ENCODE data around the gene PGM2L1. TPM values are rescaled to one million over a fixed set of nuclear protein-coding genes. Genes with fewer than 3 reads are reported as not detected.

Gene PGM2L1
- total RNA-seq, 2 donors from 2014 or later, result 12.0 to 16.1 TPM

DNA sequence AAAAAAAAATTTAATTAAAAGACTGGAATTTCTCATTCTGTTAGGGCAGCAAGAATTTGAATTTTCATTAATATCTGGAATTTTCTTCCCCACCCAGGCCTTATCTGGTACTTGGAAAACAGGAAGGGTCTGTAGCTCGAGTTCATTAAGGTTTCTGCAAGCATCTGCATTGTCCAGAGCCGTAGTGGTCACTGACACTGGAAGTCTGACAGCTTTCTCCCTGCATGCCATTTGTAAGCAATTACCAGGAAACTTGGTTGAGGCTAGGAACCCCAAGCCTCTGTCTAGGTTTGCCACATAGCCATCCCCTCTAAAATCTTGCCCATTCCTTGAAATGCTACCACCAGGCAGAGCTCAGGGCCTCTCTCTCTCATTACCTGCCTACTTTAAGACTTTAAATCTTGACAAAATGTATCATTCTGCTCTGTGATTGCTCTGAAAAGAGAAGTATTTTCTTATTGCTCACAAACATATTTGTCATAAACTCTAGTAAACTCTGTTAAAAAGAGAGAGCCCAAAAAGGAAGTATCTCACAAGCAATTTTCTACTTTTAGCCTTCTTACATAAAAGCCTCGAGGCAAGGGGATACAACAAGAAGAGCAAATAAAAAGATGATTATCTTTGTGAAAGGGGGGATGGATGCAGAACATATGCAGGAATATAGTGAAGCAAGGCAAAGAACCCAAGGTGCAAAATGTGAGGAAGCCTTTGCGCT is 5.5 kb upstream of the PGM2L1 start:
- Histone ChIP-seq H3K9ac (ENCODE audit: extremely low read depth, low read length, poor library complexity, severe bottlenecking) (no peak overlapping the region), H3K9me3 (ENCODE audit: control insufficient read depth, low read length) (no peaks in the 10 kb centered on the region), H3K4me3 (ENCODE audit: low read length) (no peak overlapping the region), H3K4me1 (ENCODE audit: control insufficient read depth, insufficient read depth, low read length) (no peaks in the 10 kb centered on the region), H3K36me3 (ENCODE audit: control insufficient read depth, insufficient read depth, low read length) (no peaks in the 10 kb centered on the region), H3K27ac (ENCODE audit: low read depth, low read length) (no peak overlapping the region), H3K27me3 (ENCODE audit: control insufficient read depth, insufficient read depth, low read length, poor library complexity, severe bottlenecking) (no peaks in the 10 kb centered on the region)
- H3K4me3 Mint-ChIP-seq, result no peak overlapping the region
- peaks cover 5% of the 10 kb centered on the region for H3K27me3 Mint-ChIP-seq (ENCODE audit: insufficient read depth)
- no peak for DNase-seq
- no peaks in the 10 kb centered on the region for H3K36me3 Mint-ChIP-seq (ENCODE audit: low read depth)
- peaks cover 2% of the 10 kb centered on the region for H3K4me1 Mint-ChIP-seq
- no peak for TF ChIP-seq CTCF (conservative IDR thresholded peaks at IDR 0.05)
- no peaks in the 10 kb centered on the region for H3K9me3 Mint-ChIP-seq
- 90% methylated on average over 3 to 4 of the region's 4 CpGs for WGBS, 2 experiments (ENCODE audit: insufficient coverage in 1 of 2, insufficient read length in 1 of 2)
- H3K27ac Mint-ChIP-seq, result no peak overlapping the region

- no peaks in the 10 kb centered on the region for H3K27me3 ChIP-seq (ENCODE audit: control insufficient read depth, insufficient read depth, low read length, poor library complexity, severe bottlenecking)
- H3K9ac ChIP-seq (ENCODE audit: extremely low read depth, low read length, poor library complexity, severe bottlenecking), result no peak overlapping the region
- no peaks in the 10 kb centered on the region for H3K9me3 Mint-ChIP-seq
- no peak overlapping the region for H3K27ac Mint-ChIP-seq
- H3K4me1 Mint-ChIP-seq, result peaks cover 2% of the 10 kb centered on the region
- 87% methylated on average over 2 of the region's 2 CpGs; no CpG with 5 or more reads in 1 of the 2 experiments for WGBS, 2 experiments (ENCODE audit: insufficient coverage in 1 of 2, insufficient read length in 1 of 2)
- no peak for TF ChIP-seq CTCF (conservative IDR thresholded peaks at IDR 0.05)
- H3K9me3 ChIP-seq (ENCODE audit: control insufficient read depth, low read length), result no peaks in the 10 kb centered on the region
- no peak overlapping the region for H3K4me3 Mint-ChIP-seq
- no peaks in the 10 kb centered on the region for H3K36me3 ChIP-seq (ENCODE audit: control insufficient read depth, insufficient read depth, low read length)
- no peaks in the 10 kb centered on the region for H3K4me1 ChIP-seq (ENCODE audit: control insufficient read depth, insufficient read depth, low read length)
- no peaks in the 10 kb centered on the region for H3K27me3 Mint-ChIP-seq (ENCODE audit: insufficient read depth)
- H3K27ac ChIP-seq (ENCODE audit: low read depth, low read length), result no peak overlapping the region
- DNase-seq, result no peak
- H3K36me3 Mint-ChIP-seq (ENCODE audit: low read depth), result peaks cover 1% of the 10 kb centered on the region
- no peak overlapping the region for H3K4me3 ChIP-seq (ENCODE audit: low read length)
Measured at GRCh38 chr11:74400606-74401005, 2.4 kb upstream of the PGM2L1 start.

GRCh38 chr11:74397501-74398243 is 561 bp downstream of the PGM2L1 start:
- Histone ChIP-seq H3K4me1 (ENCODE audit: control insufficient read depth, insufficient read depth, low read length) (no peaks in the 10 kb centered on the region), H3K27ac (ENCODE audit: low read depth, low read length) (peak overlapping the region; percentile 82), H3K27me3 (ENCODE audit: control insufficient read depth, insufficient read depth, low read length, poor library complexity, severe bottlenecking) (no peaks in the 10 kb centered on the region), H3K4me3 (ENCODE audit: low read length) (peak overlapping the region; percentile 85), H3K9ac (ENCODE audit: extremely low read depth, low read length, poor library complexity, severe bottlenecking) (peak overlapping the region; percentile 77), H3K9me3 (ENCODE audit: control insufficient read depth, low read length) (no peaks in the 10 kb centered on the region), H3K36me3 (ENCODE audit: control insufficient read depth, insufficient read depth, low read length) (no peaks in the 10 kb centered on the region)
- peaks cover 2% of the 10 kb centered on the region for H3K36me3 Mint-ChIP-seq (ENCODE audit: low read depth)
- peak; percentile 54 for TF ChIP-seq CTCF (conservative IDR thresholded peaks at IDR 0.05)
- WGBS, 2 experiments (ENCODE audit: insufficient coverage in 1 of 2, insufficient read length in 1 of 2), result 1 to 6% methylated on average over 2 to 35 of the region's 35 CpGs
- H3K9me3 Mint-ChIP-seq, result no peaks in the 10 kb centered on the region
- H3K27me3 Mint-ChIP-seq (ENCODE audit: insufficient read depth), result no peaks in the 10 kb centered on the region
- DNase-seq, result peak; percentile 74
- H3K4me3 Mint-ChIP-seq, result peak overlapping the region; percentile 98
- peak overlapping the region; percentile 93 for H3K27ac Mint-ChIP-seq
- peaks cover 2% of the 10 kb centered on the region for H3K4me1 Mint-ChIP-seq

Measured in endodermal cell (in vitro differentiated cells).